GM18907 (cell line): ENCODE data around the gene CYB561D2.

Experiments used
- ATAC-seq: cut with Tn5 transposase; IDR thresholded peaks from one replicate; pipeline ENCODE4 v1.9.1; 2021; ENCODE audit warnings: mild to moderate bottlenecking, moderate library complexity; ENCODE audit not compliant: unreplicated experiment

The CYB561D2 gene

GRCh38 chr3:50358911-50359759, 8.5 kb downstream of the CYB561D2 start, which contains the start of gene TMEM115:
Gene TMEM115, minus strand, starts transcription at chr3:50359521. Its CDS starts 458 bp downstream, at chr3:50359063.
- ATAC-seq: peak; percentile 97

GRCh38 chr3:50359760-50360110, 9.1 kb downstream of the CYB561D2 start:
- ATAC-seq: peak; percentile 16

- ATAC-seq: peak; percentile 8
These were observed 14.0 kb downstream of the CYB561D2 start for GRCh38 chr3:50364573-50365079.

- peak; percentile 82 for ATAC-seq
These were observed 14.6 kb downstream of the CYB561D2 start for GRCh38 chr3:50365080-50365841.

GRCh38 chr3:50365842-50366220, 15.2 kb downstream of the CYB561D2 start:
- ATAC-seq: no peak

GRCh38 chr3:50369012-50369670, 18.5 kb downstream of the CYB561D2 start:
- ATAC-seq: no peak

GRCh38 chr3:50370594-50370993, 19.9 kb downstream of the CYB561D2 start:
- ATAC-seq: no peak

- no peak for ATAC-seq
These were observed 20.5 kb downstream of the CYB561D2 start for GRCh38 chr3:50371133-50371685.

GRCh38 chr3:50372349-50372748, 21.7 kb downstream of the CYB561D2 start:
- ATAC-seq: no peak

GRCh38 chr3:50373146-50374051, 22.7 kb downstream of the CYB561D2 start:
- no peak for ATAC-seq

GRCh38 chr3:50374363-50375257, 23.9 kb downstream of the CYB561D2 start:
- no peak for ATAC-seq

- ATAC-seq: no peak
These were observed 24.7 kb downstream of the CYB561D2 start for GRCh38 chr3:50375258-50375931.

- ATAC-seq: no peak
These were observed 27.4 kb downstream of the CYB561D2 start for GRCh38 chr3:50378024-50378423.

GRCh38 chr3:50378757-50379156, 28.1 kb downstream of the CYB561D2 start:
- no peak for ATAC-seq

- no peak for ATAC-seq
These were observed 29.9 kb downstream of the CYB561D2 start for GRCh38 chr3:50380405-50381085.

GRCh38 chr3:50381383-50381782, 30.7 kb downstream of the CYB561D2 start:
- no peak for ATAC-seq

- no peak for ATAC-seq
These were observed 32.1 kb downstream of the CYB561D2 start for GRCh38 chr3:50382722-50383121.

- no peak for ATAC-seq
These were observed 33.1 kb downstream of the CYB561D2 start for GRCh38 chr3:50383750-50384149.
